Activated CD4-positive, alpha-beta T cell treated with anti-CD3 and anti-CD28 coated beads, Interleukin-2, amount 50 U/mL, for 24 hours (primary cell): ENCODE data around the gene EYA4.

Source experiments
- DNase-seq, 2 donors: peaks; one replicate each; pipeline ENCODE4 v3.0.0-alpha.2; 2020; ENCODE audit warnings: low read depth in 1 of 2, low spot score in 1 of 2

EYA4 gene

DNA sequence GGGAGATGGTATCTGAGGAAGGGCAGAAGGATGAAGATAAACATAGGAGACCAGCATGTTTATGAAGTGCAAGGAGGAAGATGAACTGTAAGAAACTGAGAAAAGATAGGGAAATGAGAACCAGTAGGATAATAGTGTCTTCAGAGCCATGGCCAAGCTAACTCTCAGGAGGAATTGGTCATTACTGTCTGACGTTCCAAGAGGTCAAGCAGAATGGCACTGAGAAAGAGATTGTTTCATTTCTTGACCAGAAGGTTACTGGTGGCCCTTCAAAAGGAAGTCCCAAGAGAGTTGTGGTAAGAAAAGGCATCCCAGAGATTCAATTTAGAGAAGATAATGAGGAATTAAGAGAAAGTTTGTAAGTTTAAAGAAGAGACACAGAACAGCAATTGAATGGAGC, 47.5 kb downstream of the EYA4 start:
- DNase-seq, result no peak

DNA sequence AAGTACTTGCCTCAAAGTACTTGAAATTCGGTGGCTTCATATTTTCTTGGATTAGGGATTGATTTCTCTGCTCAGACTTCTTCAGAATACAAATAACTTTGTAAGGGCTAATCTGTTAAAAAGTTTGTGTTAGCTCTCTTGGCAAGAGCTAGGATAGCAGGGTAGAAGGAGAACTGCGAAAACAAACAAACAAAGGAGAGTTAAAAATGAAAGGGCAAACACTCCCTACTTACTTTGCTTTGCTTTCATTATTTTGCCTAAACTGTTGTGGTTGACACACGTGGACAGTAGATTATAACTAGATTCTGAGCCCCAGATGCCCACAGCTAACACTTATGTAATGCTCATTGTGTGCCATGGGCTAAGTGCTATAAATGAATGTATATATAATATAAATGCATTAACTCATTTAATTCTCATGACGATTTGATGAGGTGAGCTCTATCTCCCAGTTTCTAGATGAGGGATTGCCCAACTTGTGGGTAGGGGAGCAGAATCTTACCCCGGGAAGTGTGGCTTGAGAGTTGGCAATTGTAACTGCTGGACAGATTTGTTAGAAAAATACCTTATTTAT, 48.7 kb downstream of the EYA4 start:
- no peak for DNase-seq

DNA sequence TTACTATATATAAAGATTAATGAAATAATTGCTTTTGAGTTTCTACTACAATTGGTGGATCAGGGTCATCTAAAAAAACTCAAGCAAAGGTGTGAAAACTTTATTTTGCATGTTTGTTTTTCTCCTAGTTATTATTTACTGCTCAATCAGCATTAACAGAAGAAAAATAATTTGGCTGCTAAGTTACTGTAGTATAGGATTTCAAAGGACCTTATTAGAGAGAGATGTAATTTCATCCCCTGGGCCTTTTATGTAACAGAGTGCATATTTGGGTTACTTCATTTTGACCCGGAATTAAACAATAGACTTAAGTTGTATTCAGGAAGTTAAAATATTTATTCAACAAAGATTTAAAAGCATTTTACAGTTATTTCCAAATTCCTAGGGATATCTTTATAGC, 49.8 kb downstream of the EYA4 start:
- no peak for DNase-seq

DNA sequence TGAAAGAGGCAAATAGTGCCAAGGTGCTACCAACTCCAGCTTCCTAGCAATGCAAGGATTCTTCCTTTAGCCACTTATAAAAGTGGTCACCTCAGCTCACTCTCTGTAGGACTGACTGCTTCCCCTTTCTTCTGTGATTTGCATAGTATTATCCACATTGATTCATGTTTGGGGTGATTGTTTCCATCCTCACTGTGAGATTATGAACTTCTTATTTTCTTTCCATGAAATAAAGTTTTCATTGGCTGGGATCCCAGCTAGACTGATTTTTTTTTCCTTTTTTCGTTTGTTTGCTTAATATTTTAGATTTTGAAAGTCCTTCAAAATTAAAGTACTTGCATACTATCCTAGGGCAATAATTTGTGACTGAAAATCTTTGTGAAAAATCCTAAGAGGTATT, 50.5 kb downstream of the EYA4 start:
- no peak for DNase-seq

DNA sequence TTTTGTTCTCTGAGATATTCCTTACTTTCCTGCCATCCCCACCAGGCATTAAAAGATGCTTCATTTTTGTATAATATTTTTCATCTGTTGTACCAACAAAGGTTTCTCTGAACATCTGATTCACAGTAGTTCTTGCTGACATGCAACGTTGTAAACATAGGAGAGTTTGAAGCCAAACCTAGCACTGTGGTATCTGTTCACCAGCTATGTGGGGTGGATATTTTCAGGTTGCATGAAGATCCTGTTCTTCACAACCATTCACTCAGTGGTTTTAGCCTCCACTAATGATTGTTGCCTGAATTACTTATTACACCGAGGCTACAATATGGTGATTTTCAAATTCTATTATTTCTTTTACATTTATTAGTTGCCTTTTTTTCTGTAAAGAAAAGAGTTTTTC, 56.5 kb downstream of the EYA4 start:
- no peak for DNase-seq

DNA sequence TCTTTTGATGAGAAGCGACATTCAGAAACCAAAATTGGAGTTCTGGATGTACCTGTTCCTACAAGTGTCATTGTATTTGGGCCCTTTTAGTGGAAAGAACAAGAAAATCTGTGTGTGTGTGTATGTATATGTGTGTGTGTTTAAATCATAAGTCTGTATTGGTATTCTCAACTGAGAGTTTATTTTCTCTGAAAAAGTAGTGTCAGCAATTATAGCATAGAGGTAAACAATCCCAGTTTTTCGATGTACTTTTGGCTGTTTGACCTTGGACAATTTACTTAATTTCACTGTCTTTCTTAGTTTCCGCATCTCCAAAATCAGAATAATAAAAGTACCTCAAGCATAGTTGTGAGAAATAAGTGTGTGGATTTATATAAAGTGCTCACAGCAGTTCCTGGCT, 57.2 kb downstream of the EYA4 start:
- DNase-seq, result no peak

DNA sequence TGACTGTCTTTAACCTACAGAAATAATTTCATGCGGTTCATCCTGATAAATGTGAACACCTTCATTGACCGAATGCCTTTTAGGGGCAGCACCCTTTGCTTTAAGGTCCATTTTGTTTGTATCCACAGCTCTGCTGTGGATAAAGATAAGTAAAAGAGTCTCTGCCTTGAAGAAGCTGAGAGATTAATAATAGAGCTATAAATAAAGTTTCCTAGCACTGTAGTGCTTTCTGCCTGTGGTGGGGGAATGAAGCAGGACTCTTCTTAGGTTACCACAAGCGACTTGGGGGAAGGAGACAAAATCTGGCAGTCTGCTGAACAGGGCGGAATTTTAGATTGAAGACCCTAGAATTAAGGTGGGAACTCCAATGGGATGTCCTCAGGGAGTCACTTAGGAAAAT, 57.6 kb downstream of the EYA4 start:
- no peak for DNase-seq

DNA sequence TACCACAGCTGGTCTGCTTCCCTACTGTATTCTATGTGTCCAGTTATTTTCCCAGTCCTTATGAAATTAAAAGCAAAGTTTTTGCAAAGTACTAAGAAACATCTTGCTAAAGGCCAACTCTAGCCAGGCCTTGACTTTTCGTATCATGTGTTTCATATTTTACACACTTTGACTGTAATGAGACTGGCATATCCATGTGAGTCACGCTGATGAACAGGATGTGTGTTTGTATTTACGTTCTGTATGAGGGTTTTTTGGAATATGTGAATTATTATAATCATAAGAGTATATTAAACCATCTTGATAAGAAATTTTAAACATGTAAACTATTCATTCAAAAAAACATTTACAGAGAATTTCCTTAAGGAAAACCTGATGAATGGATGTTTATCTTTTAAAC, 59.7 kb downstream of the EYA4 start:
- DNase-seq, result no peak

DNA sequence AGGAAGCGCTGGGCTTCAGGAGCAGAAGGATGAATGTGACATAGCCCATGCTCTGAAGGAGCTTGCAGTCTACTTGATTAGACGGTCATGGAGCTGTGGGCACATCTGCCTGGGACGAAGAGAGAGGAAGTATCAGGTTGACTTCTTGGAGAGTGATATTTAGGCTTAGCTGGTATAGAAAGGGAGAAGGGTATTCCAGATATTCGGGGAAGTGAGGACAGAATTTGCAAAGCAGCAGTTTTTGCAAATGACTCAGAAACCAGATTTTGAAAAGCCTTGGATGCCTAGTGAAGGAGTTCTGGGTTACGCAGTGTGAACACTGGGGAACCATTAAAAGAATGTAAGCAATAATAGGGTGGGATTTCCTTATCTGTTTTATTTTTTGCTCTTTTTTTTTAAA, 60.7 kb downstream of the EYA4 start:
- DNase-seq, result no peak

DNA sequence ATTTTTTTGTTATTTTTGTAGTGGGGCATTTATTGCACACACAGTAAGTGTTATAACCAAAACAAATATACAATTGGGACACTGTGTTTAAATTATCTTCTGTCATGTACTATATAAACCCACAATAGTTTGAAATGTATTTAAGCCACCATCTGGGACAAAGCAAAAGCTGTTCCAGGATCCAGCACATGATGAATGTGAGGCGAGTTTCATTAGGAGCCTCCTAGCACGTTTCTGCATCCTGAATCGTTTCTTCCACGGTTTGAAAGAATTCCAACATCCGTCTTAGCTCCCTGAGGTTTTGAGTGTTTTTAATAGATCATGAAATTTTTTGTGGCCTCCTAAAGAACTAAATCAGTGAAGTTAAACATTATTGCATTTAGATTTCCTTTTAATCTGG, 65.8 kb downstream of the EYA4 start:
- DNase-seq, result no peak

DNA sequence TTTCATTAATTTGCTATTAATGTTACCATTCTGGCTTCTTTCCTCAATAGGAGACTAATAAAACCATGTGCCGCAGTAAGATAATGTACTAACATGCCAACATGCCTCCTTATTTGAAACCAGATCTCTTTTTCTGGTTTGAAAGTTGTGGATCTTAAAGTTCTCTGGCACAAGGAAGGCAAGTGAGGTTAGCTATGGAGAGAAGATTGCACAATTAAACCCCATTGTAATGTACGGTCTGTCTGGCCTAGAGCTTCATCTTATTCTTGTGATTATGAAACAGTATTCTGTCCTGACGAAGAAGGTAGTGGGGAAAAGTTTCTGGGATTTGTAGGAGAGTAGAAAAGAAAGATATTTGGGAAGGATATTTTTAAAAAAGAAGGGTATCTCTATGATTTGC, 68.4 kb downstream of the EYA4 start:
- DNase-seq, result no peak

DNA sequence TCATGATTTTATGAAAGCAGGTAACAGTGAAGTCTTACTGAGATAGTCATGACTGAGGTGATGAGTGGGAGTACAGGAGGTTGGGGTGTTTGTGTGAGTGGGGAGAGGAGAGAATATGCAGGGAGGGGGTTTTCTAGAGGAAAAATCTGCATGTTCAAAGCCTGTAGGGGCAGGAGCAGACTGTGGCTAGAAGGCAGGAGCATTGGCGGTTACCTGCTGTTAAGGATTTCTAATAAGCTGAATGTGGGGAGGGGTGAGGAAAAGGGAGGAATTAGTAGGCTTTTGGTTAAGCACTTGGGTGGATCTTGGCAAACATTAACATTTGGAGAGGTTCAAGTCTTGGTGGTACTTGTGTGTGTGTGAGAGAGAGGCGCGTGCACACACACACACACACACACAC, 70.8 kb downstream of the EYA4 start:
- DNase-seq, result no peak

DNA sequence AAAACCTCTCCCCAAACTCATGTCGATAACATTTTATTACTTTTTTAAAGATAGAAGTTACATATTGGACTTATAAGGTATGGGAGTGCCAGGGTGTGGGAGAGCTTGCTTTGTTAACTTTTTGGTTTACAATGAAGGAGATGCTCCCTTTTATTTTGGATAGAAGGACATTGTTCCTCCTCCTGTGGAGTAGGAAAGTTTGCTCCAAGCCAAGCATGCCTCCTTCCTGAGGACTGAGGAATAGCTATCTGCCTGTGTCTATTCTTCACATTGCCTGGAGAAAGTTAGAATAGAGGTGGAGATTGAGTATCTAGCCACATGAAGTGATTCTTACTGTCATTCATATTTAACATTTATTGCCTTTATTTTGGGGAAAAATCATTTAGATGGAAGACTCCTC, 71.9 kb downstream of the EYA4 start:
- DNase-seq, result no peak

DNA sequence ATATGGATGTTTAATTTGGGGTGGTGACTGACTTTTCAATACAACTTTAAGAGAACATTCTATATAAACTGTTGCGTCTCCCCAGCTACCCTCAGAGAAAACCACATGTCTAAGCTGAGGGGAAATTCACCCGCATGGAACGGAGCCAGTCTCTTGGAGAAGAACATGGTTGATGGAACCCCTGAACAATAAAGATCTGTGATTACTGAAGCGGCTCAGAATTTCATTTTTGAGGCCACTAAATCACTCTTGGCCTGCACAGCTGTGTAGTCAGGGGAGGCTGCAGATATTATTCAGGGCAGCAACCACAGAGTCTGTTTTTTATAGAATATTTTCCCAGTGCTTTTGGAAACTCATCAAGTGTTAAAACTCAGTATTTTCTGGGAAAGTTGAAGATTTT, 73.8 kb downstream of the EYA4 start:
- DNase-seq, result no peak

DNA sequence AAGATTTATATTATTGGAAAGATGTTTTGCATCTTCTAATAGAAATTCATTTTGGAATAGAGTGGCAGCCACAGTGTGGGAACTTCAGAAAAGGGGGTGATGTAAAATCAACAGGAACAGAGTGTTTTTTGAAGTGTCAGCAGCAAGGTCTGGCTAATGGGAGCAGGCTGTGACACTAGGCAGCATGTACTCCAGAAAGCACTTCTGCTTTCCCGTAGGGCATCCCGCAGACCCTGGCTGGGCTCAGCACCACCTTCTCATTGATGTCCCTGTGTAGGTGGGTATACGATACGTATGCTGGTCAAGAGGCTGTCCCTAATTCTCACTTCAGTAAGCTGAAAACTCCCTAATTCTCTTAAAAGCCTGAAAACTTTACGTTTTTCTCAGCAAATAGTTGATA, 74.7 kb downstream of the EYA4 start:
- DNase-seq, result no peak

DNA sequence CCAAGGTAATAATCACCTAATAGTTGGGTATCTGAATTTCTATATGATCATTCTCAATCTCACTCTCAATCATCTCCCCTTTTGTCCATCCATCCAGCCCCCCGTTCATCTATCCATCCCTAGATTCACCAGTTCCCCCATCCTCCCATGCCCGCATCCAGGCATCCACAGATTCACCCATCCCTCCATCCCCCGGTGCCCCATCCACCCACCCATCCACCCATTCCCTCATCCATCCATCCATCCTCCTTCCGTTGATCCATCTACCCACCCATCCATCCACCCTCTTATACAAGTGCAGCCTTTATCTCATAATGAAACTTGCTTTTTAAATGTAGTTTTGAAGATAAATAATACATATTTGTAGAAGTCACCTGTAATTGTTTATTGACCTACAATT, 76.5 kb downstream of the EYA4 start:
- no peak for DNase-seq

DNA sequence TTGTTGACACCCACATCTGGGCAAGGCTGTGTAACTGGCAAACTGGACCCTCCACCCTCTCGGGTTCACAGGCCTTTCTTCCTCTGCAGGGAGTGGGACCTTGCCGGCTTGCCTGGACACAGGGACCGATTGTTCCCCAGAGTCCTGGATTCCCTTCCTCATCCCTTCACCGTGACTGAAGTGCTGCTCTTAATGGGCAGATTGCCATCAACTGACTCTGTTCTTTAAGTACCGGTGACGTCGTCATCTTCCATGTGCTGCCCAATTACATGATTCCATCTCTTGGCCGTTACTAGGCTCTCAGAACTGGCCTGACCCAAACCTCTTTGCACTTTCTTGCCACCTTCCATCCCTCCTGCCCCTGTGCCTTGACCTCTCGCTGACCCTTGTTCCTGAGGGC, 85.4 kb downstream of the EYA4 start:
- no peak for DNase-seq

DNA sequence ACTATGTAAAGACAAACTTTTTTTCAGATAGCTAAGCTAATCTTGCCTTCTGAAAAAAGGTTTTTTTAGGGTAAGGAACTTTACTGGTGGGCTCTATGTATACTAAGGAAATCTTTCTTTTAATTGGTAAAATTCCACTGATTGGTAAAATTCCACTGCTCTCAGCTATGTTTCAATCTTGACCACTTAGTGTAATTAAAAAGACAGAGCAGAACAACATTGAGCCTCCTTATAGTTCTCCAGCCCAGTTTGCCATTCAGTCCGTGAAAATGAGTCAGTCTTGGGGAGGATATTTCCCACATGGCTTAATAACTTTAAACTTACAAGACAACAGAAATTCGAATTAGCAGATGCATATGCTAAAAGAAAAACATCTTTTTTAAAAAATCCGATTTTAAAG, 92.7 kb downstream of the EYA4 start:
- DNase-seq, result no peak

DNA sequence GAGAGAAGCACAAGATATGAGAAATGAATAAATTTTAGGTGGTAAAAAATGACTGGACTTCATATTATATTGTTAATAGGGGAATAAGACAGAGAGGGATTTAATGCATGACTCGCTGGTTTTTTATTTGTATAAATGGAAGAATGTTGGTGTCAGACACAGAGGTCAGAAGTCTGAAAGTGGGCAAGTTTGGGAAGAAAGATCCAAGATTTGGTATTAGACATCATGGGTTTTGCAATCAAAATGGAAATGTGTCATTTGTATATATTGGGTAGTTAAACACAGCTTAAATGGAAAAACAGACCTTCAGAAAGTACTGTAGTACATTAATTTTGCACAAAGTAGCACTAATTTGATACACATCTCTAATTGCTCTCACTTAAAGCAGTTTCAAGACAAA, 96.2 kb downstream of the EYA4 start:
- DNase-seq, result no peak

DNA sequence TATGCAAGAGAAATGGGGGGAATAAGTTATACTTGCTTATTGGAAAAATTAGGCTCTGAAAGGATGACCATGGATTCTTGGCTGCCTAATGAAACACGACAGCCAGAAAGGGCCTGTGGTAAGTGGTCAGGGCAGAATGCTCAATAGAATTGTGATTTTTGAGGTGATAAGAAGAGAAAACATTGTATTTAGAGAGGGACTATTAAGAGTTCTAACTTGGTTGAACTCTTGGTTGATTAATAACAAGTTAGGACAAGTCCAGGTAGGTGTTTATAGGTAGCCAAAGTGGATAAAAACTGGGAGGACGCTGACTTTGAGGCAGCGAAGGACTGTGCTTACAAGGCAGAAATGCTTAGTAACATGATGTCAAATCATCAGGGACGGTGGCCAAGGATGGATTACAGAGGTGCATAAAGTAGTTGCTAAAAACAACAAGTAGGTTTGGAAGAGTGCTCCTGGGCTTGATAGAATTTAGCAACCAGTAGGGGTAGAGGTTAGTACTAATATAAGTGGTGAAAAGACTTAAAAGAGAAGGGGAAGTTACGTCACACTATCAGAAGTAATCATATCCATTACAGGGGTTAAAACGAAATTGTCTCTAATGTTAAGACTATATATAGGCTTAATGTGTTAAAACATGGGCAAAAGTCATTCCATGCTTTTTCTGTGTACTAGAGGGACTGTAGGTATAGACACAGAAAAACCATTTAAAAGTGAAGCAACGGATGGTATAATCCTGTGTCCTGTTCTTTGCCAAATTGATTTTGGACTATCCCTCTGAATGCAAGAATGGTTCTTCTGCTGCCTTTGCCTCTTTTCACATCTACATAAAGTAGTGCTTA, 98.6 kb downstream of the EYA4 start:
- no peak for DNase-seq

DNA sequence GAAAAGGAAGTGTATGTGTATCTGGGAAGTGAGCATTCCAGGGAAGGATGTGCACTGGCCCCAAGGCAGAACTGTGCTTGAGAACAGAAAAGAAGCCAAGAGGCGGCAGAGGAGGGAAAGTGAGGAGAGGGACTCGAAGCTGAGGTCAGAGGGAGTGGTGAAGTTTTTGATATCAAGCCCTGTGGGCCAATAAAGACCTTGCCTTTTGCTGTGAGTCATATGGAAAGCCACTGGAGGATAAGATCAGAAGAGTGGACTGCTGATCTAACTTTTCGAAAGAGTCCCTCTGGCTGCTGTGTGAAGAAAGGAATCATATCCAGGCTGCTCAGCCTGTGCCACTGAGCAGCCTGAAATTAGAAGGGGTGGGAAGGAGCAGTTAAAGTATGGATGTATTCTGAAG, 99.4 kb downstream of the EYA4 start:
- no peak for DNase-seq

DNA sequence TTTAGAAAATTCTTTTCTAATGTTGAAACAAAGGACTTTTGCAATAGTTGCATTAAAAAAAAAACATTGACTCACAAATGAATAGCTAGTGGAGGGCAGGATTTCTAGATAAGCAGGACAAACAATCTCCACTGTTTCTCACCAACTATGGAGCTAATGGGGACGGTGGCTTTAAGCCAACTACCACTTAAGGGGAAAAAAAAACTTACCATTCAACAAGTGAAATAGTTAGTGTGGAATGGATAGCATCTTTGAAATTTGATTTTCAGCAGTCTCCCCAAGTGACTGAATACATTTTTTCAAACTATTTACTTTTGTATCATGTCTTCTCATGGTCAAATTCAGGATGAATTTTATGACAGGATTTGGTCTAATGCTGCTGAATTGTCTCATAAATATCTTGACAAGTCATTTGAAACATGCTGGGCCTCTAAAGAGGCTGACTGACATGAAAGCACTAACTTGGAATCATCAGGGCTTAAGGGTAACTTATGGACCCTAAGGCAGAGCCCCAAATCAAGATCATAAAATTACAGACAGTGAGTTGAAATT, 100.5 kb downstream of the EYA4 start:
- no peak for DNase-seq

DNA sequence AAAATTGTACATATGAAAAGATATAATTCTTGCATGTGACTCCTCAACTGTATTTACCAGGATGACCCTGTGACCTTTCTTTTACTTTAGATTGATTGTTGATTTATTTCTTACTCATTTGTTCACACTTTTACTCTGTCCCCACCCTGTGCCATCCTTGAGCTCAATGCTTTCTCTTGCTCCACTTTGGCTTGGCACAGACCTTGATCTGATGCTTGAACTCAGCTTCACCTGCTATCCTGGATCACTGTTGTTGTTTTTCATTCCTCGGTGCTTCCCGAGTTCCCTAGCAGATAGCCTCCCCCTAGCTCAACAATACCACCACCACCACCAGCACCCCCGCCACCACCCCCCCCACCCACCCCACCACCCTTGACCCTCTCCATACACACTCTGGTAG, 102.1 kb downstream of the EYA4 start:
- DNase-seq, result no peak
